Nucleus accumbens (tissue), 56 donors: ENCODE results near the gene LENG9.

Experiments
- DNase-seq, 56 donors: peaks; one replicate each; lab custom pipeline; 2025; lab: John Stamatoyannopoulos, UW

Gene LENG9

DNA sequence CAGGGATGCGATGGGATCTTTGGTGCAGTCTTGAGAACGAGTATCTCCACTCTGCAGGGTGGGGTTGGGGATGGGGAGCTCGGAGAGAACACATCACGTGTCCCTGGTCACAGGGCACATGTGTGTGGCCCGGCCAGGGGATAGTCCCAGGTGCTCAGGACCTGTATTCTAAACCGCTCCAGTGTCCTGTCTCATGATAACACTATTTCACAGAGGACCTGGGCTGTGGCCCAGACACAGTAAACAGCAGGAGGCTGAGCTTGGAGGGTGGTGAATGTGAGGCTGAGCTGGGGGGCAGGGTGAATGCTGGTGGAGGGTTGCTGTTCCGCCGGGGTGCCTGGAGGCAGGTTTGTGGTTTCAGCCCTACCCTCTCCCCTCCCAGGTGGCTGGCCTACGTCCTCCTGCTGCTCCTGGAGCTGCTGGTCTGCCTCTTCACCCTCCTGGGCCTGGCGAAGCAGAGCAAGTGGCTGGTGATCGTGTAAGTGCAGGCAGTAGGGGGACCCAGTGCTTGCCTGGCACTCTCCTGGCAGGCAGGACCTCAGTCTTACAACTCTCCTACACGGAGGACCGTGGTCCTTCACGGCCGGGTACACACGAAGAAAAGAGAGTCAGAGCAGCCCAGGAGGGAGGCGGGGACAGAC lies 37.2 kb downstream of the LENG9 start:
- DNase-seq = peak in 17 of 56 donors; percentile 7 to 71 (median 44)

GRCh38 chr19:54425382-54425723 lies 38.2 kb downstream of the LENG9 start:
- no peak for DNase-seq

- DNase-seq = no peak
Measured at GRCh38 chr19:54424660-54425381, 38.8 kb downstream of the LENG9 start.

DNA sequence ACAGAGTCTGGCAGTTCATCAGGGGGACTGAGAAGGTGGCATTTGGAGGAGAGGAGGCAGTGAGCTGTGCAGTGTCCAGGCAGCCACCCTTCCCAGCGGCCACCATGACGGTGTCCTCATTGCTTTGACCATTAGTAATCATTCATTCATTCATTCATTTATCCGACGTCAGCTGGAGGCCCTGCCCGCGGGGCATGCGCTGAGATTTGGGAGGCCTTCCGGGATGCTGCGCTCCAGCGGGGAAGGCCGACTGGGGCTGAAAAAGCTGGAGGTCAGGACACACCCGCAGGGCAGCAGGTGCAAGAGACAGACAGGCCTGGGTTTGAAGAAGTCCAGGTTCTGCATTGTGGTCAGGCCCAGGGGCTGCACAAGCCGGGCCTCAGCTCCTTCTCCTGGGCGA lies 39.4 kb downstream of the LENG9 start:
- DNase-seq = no peak

- no peak for DNase-seq
Measured at GRCh38 chr19:54422136-54422535, 41.4 kb downstream of the LENG9 start.

- DNase-seq = no peak
Measured at GRCh38 chr19:54421521-54421920, 42.1 kb downstream of the LENG9 start.

- peak in 1 of 56 donors; percentile 96 for DNase-seq
Measured at GRCh38 chr19:54421169-54421516, 42.4 kb downstream of the LENG9 start.

DNA sequence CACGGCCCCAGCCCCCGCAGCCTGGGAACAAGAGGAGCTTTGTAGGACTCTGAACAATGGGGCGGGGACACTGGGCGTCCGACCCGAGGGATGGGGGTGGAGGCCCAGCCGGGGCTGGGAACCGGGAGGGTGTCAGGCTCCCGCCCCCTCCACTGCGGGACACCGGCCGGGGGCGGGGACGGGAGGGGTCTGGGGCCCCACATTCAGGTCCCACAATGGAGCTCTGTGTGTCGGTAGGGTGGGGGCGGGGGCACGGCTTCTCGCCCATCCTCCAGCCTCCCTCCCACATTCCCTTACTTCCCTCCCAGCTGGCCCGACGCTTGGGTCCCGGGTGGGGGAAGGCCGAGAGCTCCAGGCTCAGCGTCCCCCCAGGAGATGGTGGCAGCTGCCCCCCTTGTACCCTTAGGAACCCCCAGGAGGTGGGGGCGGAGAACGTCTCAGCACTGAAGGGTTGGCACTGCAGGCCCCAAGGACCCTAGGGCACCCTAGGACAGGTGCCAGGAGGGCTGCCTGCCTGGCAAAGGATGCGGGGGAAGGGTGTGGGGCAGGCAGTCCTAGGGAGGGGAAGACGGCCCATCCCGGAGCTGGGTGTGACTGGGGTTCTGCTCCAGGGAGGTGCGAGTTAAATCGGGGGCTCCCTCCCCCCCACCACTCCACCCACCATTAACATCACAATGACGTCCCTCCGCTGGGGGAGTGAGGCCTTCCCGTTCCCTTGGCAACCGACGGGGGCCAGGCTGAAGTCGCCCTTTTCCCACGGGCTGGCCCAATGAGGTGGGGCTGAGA lies 43.0 kb downstream of the LENG9 start:
- peak; percentile 84 to 99 (median 97) for DNase-seq

- DNase-seq = peak in 2 of 56 donors; percentile 80 to 90
Measured at GRCh38 chr19:54420068-54420382, 43.6 kb downstream of the LENG9 start.

DNA sequence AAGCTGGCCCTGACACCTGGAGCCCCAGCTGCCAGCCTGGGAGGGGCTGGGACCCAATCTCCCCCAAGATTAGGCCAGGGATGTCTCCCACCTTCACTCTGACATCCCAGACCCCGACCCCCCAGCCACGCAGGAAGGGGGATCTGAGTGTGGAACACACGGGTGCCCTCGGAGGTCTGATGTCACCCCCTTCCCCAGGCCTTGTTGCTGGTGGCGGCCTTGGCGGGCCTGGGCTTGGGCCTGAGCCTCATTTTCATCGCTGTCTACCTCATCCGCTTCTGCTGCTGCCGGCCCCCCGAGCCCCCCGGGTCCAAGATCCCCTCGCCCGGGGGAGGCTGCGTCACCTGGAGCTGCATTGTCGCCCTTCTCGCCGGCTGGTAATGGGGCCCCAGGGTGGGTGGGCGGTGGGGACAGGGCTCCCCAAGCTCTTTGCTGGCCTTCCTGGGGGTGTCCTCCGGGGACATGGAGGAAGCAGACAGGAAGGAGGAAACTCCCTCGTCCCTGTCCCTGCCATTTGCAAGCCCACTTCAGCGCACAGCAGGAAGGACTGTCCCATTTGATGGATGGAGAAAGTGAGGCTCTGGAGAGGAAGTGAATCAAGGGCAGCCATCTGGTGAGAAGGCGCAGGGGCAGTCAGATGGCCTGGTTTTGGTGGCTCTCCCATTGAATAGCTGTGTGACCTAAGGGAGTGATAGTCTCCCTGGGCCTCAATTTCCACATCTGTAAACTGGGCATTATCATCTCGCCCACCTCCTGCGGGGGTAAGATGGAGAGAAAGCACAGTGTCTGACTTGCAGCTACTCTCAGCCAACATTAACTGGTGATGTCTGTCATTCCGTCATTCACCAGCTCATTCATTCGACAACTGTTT lies 44.4 kb downstream of the LENG9 start:
- peak in 2 of 56 donors; percentile 51 to 58 for DNase-seq

GRCh38 chr19:54418030-54418929 lies 45.3 kb downstream of the LENG9 start:
- peak in 46 of 56 donors; percentile 31 to 84 (median 58) for DNase-seq

- peak in 16 of 56 donors; percentile 13 to 58 (median 34) for DNase-seq
Measured at GRCh38 chr19:54416695-54417491, 46.7 kb downstream of the LENG9 start.

- DNase-seq = peak in 11 of 56 donors; percentile 23 to 65 (median 49)
Measured at GRCh38 chr19:54415901-54416673, 47.5 kb downstream of the LENG9 start.

GRCh38 chr19:54415208-54415900 lies 48.2 kb downstream of the LENG9 start, which contains the start of gene TTYH1:
TSS of gene TTYH1 (plus strand) at chr19:54415464. CDS start at chr19:54415553, 89 bp downstream.
- DNase-seq = peak in 43 of 56 donors; percentile 23 to 79 (median 59)

- DNase-seq = no peak
Measured at GRCh38 chr19:54414156-54414555, 49.4 kb downstream of the LENG9 start.

- no peak for DNase-seq
Measured at GRCh38 chr19:54412877-54413276, 50.7 kb downstream of the LENG9 start.
